NT2/D1 (cell line): ENCODE data around the gene VPS18.

ENCODE experiments used
- DNase-seq: peaks from one replicate; pipeline ENCODE4 v3.0.0-alpha.2; 2011; ENCODE audit warnings: low read depth, low spot score
- H3K27me3 ChIP-seq: 2 replicates; pipeline ENCODE4 v1.6.0; 2011; ENCODE audit warnings: mild to moderate bottlenecking; ENCODE audit not compliant: insufficient read length, insufficient read depth
- H3K36me3 ChIP-seq: 2 replicates; pipeline ENCODE4 v1.6.1; 2011; ENCODE audit warnings: mild to moderate bottlenecking, low read length, mixed read lengths; ENCODE audit not compliant: insufficient read depth, insufficient read length
- H3K4me1 ChIP-seq: 2 replicates; pipeline ENCODE4 v1.5.1; 2011; ENCODE audit not compliant: insufficient read depth, insufficient read length
- H3K4me3 ChIP-seq: 2 replicates; pipeline ENCODE4 v1.5.1; 2011; ENCODE audit warnings: low read depth; ENCODE audit not compliant: insufficient read length
- H3K9ac ChIP-seq: 2 replicates; pipeline ENCODE4 v1.6.0; 2011; ENCODE audit warnings: low read depth; ENCODE audit not compliant: insufficient read length
- H3K9me3 ChIP-seq: 2 replicates; pipeline ENCODE4 v1.5.1; 2011; ENCODE audit warnings: mild to moderate bottlenecking, low read length; ENCODE audit not compliant: insufficient read depth
- SUZ12 ChIP-seq: IDR thresholded peaks from 2 replicates; pipeline ENCODE4 v1.6.1; 2011; ENCODE audit not compliant: insufficient read length, insufficient read depth; ENCODE audit errors: extremely low read depth
- YY1 ChIP-seq: IDR thresholded peaks from 2 replicates; pipeline ENCODE4 v1.6.1; 2011; ENCODE audit not compliant: insufficient read length, insufficient read depth
- ZNF274 ChIP-seq: IDR thresholded peaks from 2 replicates; pipeline ENCODE4 v1.6.1; 2011; ENCODE audit warnings: mild to moderate bottlenecking, low read depth, low read length

The VPS18 gene

DNA sequence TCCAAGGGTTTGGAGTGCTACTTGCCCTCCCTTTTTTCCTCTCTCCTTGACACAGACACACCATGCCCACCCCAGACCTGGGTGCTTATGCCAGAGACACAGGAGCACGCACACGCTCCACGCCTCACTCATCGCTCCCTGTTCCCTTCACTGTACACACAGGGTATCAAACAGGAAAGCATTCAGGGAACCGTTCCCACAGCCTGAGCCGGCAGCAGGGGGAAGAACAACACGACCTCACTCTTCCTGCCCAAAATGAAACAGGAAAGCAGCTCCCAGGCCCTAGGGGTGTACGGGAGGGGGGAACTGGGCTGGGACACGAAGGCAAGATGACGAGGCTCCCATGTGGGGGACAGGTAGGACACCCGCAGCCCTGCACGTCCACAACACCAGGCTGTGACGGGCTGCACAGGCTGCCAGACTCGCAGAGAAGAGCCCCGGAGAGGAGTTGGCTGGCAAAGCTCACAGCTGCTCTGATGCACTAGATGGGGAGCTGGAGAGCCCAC is 46.1 kb downstream of the VPS18 start:
- H3K9ac ChIP-seq: no peak overlapping the region
- no peak overlapping the region for H3K4me3 ChIP-seq
- H3K27me3 ChIP-seq: peaks cover 87% of the 10 kb centered on the region
- no peaks in the 10 kb centered on the region for H3K36me3 ChIP-seq
- no peaks in the 10 kb centered on the region for H3K9me3 ChIP-seq
- TF ChIP-seq ZNF274 (no peak), SUZ12 (no peak), YY1 (no peak)
- DNase-seq: no peak
- peaks cover 2% of the 10 kb centered on the region for H3K4me1 ChIP-seq

DNA sequence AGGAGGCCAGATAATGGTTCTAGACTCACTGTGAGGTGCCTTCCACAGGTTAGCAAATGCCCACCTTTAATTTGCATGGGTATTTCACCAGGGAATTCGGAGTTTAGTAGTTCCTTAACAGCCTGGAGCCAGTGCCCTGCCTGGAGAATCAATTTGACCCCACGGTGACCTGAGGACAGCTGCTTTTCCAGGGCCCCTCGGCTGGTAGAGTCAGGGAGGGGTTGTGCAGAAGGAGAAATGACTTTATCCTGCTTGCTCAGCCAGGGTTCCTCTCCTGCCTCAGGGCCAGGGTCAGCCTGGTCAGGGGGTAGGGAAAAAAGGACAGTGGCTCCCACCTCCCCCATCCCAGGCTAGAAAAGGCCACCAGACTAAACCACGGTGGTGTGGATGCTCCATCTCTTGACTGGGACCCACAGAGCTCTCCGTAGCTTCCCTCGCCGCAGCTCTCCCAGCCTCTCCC is 46.8 kb downstream of the VPS18 start:
- Histone ChIP-seq H3K27me3 (peaks cover 87% of the 10 kb centered on the region), H3K4me1 (peaks cover 2% of the 10 kb centered on the region), H3K4me3 (peak overlapping the region; percentile 42), H3K36me3 (no peaks in the 10 kb centered on the region), H3K9ac (peak overlapping the region; percentile 79), H3K9me3 (no peaks in the 10 kb centered on the region)
- no peak for DNase-seq
- TF ChIP-seq SUZ12 (no peak), ZNF274 (no peak), YY1 (no peak)

DNA sequence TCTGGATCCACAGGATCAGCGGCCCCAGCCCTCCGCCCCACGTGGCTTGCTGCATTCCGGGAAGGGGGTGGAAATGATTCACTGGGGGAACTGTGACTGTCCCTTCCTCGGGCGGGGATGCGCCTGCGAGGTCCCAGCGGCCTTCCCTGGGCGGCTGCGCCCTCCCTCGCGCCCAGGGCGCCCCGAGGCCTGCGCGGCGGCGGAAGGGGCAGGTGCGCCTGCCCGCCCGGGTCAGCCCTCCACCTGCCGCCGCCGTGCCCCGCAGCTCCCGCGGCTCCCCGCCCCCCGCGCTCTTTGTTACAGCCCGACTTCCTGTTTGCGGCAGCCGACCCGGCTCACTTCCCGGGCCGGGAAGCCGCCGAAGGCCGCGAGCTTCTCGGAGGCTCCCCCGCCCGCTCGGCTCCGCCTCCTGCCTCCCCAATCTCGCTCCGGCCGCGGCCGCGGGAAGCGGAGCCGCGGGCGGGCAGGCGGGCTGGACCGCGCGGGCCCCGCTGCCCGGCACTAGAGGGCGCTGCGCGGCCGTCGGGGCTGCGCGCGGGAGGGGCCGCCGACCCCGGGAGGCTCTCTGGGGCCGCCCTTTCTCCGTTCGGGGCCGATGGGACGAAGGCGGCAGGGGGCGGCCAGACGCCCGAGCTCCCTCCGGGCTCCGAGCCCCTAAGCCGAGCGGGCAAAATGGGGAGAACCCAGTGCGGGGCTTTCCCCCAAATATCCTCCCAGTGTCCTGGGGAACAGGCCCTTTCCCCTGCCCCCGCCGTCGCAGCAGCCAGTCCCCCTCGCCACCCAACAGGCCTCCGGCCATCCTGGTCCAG is 47.5 kb downstream of the VPS18 start:
- no peak for DNase-seq
- peaks cover 82% of the 10 kb centered on the region for H3K27me3 ChIP-seq

DNA sequence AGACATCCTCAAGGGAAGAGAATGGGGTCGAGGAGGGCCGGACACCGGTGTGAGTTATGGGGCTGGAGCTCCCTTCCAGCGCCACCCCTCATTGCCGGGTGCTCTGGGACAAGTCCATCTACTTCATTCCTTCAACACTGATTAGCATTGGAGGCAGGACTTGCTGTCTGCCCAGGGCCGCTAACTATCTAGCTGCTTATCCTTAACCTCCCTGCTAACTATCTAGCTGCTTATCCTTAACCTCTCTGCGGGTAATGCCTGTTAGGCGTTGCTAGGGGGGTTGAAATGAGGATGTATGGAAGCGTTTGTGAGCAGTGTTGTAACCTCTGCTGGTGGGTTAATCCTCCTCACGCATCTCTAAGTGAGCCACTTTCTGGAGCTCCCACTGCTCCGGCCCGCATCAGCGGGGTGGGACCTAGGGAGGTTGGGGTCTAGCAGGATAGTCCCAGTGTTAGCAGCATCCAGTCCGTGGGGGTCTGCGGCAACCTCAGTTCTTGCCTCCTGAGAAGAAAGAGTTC is 48.1 kb downstream of the VPS18 start:
- DNase-seq: no peak
- TF ChIP-seq YY1 (no peak), SUZ12 (no peak), ZNF274 (no peak)
- H3K4me1 ChIP-seq: peaks cover 2% of the 10 kb centered on the region
- H3K36me3 ChIP-seq: no peaks in the 10 kb centered on the region
- H3K9me3 ChIP-seq: no peaks in the 10 kb centered on the region
- peak overlapping the region; percentile 40 for H3K4me3 ChIP-seq
- peaks cover 76% of the 10 kb centered on the region for H3K27me3 ChIP-seq
- peak overlapping the region; percentile 61 for H3K9ac ChIP-seq

More for the DNA sequence above, 47.5 kb downstream of the VPS18 start:
- TF ChIP-seq ZNF274: no peak
- TF ChIP-seq YY1: no peak
- TF ChIP-seq SUZ12: no peak
- Histone ChIP-seq H3K9ac (peak overlapping the region; percentile 79), H3K4me3 (peak overlapping the region; percentile 42), H3K9me3 (no peaks in the 10 kb centered on the region), H3K36me3 (no peaks in the 10 kb centered on the region), H3K4me1 (peaks cover 2% of the 10 kb centered on the region)

DNA sequence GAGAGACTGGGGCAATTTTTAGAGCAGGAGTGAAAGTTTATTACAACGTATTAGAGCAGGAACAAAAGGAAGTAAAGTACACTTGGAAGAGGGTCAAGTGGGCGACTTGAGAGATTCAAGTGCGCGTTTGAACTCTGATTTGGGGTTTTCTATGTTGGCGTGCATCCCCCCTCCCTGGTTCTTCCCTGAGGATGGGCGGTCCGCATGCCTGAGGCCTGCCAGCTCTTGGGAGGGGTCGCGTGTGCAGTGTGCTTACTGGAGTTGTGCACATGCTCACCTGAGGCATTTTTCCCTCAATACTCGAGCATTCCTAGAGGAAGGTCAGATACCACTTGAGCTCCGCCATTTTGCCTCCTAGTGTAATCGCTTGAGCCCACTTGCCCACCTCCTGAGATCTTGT is 48.6 kb downstream of the VPS18 start:
- H3K4me3 ChIP-seq: no peak overlapping the region
- TF ChIP-seq YY1 (no peak), SUZ12 (no peak), ZNF274 (no peak)
- H3K36me3 ChIP-seq: no peaks in the 10 kb centered on the region
- DNase-seq: no peak
- no peak overlapping the region for H3K9ac ChIP-seq
- H3K9me3 ChIP-seq: no peaks in the 10 kb centered on the region
- H3K4me1 ChIP-seq: peaks cover 2% of the 10 kb centered on the region
- peaks cover 74% of the 10 kb centered on the region for H3K27me3 ChIP-seq

DNA sequence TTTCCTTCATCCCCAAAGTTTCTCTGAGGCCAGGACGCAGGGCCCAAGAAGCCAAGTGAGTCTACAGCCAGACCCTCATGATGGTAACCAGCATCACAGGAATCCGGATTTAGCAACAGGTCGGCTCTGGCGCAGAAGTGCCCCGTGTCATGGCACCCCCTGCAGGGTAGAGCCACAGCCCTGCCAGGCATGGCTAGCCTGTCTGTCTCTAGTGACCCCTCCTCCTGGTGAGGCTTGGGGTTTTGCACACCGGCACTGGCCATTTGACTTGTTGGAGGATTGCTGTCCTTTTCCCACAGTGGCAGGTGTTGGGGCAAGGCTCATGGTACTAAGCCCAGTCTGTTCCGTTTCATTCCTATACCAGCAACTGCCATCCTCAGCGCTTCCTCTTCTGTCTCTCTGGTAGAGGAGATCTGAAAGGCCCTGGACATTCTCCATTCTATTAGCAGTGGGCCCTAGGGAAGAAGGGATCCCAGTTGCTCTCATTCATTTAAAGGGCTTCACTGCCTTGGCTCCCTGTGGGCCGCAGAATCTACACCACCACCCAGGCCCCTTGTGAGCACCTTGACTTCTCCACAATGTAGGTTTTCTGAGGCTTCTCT is 49.6 kb downstream of the VPS18 start:
- peaks cover 80% of the 10 kb centered on the region for H3K27me3 ChIP-seq
- H3K4me1 ChIP-seq: peaks cover 2% of the 10 kb centered on the region
- H3K36me3 ChIP-seq: no peaks in the 10 kb centered on the region
- TF ChIP-seq YY1: no peak
- no peak for TF ChIP-seq SUZ12
- no peak for TF ChIP-seq ZNF274
- DNase-seq: no peak
- no peaks in the 10 kb centered on the region for H3K9me3 ChIP-seq
- H3K9ac ChIP-seq: no peak overlapping the region
- H3K4me3 ChIP-seq: no peak overlapping the region

DNA sequence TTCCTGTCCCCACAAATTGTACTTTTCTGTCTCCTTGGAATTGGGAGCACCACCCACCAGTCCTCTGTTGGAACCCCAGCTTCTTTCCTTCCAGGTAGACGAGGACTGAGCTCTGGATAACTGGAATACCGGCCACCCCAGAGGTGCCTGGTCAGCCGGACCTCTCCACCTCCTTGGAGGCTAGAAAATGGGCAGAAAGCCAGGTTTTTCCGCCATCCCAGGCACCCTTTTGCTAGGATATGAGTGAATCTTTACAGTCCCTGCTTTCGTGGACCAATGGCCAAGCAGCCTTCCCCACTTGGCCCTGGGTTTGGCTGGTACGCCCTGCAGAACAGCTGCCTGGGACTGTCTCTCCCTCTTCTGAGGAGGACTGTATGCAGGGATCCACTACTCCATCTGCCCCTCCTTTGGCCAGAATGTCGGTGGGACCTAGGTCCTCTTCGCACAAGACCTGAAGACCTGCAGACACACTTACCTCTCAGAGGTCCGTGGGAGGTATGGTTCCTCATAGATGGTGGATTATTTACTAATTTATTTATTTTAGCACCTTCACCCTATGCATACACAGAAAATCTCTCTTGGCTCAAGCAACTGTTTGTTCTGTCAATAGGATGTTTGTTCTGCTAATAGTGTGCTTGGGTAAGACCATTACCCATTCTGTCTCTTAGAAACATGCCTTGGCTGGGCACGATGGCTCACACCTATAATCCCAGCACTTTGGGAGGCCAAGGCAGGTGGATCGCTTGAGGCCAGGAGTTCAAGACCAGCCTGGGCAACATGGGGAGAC is 50.5 kb downstream of the VPS18 start:
- no peak overlapping the region for H3K4me3 ChIP-seq
- H3K9ac ChIP-seq: no peak overlapping the region
- H3K4me1 ChIP-seq: peaks cover 2% of the 10 kb centered on the region
- DNase-seq: no peak
- no peaks in the 10 kb centered on the region for H3K36me3 ChIP-seq
- TF ChIP-seq SUZ12: no peak
- no peak for TF ChIP-seq YY1
- TF ChIP-seq ZNF274: no peak
- no peaks in the 10 kb centered on the region for H3K9me3 ChIP-seq
- peaks cover 78% of the 10 kb centered on the region for H3K27me3 ChIP-seq
